Epithelial cell of esophagus (primary cell): ENCODE measurements around the gene TCERG1L.

Experiments used
- DNase-seq: peaks from one replicate; pipeline ENCODE4 v3.0.0; 2010; ENCODE audit warnings: low read depth
- H3K4me3 ChIP-seq: 2 replicates; pipeline ENCODE4 v1.5.1; 2011; ENCODE audit warnings: mild to moderate bottlenecking, low read length, control low read depth
- CTCF ChIP-seq: IDR thresholded peaks from 2 replicates; pipeline ENCODE4 v1.5.1; 2011; ENCODE audit warnings: low read depth, mild to moderate bottlenecking, low read length, control low read depth, inconsistent platforms; ENCODE audit not compliant: insufficient read depth; ENCODE audit errors: missing control alignments

The TCERG1L gene

GRCh38 chr10:131047501-131047900, 264.0 kb downstream of the TCERG1L start:
- H3K4me3 ChIP-seq: no peak overlapping the region
- TF ChIP-seq CTCF: no peak
- peak; percentile 4 for DNase-seq

- no peak for TF ChIP-seq CTCF
- no peak overlapping the region for H3K4me3 ChIP-seq
- DNase-seq: no peak
These were observed 265.3 kb downstream of the TCERG1L start for GRCh38 chr10:131046194-131046593.

GRCh38 chr10:131044379-131045111, 267.0 kb downstream of the TCERG1L start:
- no peak for TF ChIP-seq CTCF
- no peak overlapping the region for H3K4me3 ChIP-seq
- no peak for DNase-seq

GRCh38 chr10:131043039-131043691, 268.4 kb downstream of the TCERG1L start:
- no peak for DNase-seq
- H3K4me3 ChIP-seq: no peak overlapping the region
- TF ChIP-seq CTCF: no peak
